ENCODE results near the gene TSPY3.
"Not testable (repeated sequence)": the region's sequence is repeated elsewhere in the genome, so short reads cannot be mapped to it uniquely, and the experiment has no call there.

Gene TSPY3

GRCh38 chrY:9398121-9398520 is at the start of gene TSPY3:
TSPY3 (plus strand) TSS chrY:9398421; CDS start chrY:9398467, 46 bp downstream.
- not testable (repeated sequence) for DNase-seq

- not testable (repeated sequence) for DNase-seq
Measured at GRCh38 chrY:9357497-9357896, 40.7 kb upstream of the TSPY3 start, which contains the start of gene TSPY8. TSPY8 (plus strand) TSS chrY:9357797; CDS start chrY:9357843, 46 bp downstream.

GRCh38 chrY:9396527-9396926 is 1.7 kb upstream of the TSPY3 start:
- not testable (repeated sequence) for DNase-seq
